ENCODE data around the gene PTPN3.
A peak's percentile ranks its signal among the peaks of the same experiment; 100 is the strongest.

The PTPN3 gene

DNA sequence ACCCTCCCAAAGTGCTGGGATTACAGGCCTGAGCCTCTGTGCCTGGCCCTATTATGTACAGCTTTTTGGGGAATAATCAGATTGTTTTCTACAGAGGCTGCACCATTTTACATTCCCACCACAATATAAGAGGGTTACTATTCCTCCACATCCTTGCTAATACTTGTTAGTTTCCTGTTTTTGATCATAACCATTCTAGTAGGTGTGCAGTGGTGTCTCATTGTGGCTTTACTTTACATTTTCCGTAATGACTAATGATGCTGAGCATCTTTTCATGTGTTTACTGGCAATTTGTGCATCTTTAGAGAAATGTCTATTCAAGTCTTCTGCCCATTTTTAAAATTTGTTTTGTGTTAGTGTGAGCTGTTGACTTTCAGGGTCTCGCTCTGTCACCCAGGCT lies 18.3 kb downstream of the PTPN3 start:
- no peak overlapping the region for H3K4me3 ChIP-seq (ENCODE audit: low read depth, low read length)
- no peak for DNase-seq (ENCODE audit: low read depth)

DNA sequence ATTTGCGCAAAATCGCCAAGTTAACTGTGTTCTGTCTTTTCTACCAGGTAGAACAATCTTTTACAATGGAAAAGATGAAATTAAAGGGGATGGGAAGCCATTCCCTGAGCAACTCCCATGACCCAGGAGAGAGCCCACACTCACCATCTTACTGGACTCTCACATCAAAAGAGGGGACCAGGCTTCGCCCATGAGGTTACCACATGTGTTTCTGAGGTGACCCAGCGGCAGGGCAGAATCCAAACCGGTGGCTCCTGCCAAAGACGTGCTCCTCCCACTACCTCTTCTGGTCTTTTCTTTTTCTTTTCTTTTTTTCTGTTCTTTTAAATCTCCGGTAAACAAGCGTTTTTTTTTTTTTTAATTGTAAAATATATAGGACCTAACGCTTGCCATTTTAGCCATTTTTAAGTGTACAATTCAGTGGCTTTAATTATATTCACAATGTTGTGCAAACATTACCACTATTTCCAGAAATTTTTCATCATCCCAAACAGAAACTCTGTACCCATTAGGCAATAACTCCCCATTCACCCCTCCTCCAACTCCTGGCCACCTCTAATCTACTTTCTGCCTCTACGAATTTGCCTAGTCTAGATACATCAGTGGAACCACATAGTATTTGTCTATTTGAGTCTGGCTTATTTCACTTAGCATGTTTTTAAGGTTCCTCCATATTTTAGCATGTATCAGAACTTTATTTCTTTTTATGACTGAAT lies 19.3 kb downstream of the PTPN3 start:
- no peak overlapping the region for H3K4me3 ChIP-seq (ENCODE audit: low read depth, low read length)
- DNase-seq (ENCODE audit: low read depth) = no peak

GRCh38 chr9:109478051-109478563 lies 20.0 kb downstream of the PTPN3 start:
- DNase-seq (ENCODE audit: low read depth) = no peak
- H3K4me3 ChIP-seq (ENCODE audit: low read depth, low read length) = no peak overlapping the region

- no peak for DNase-seq (ENCODE audit: low read depth)
- H3K4me3 ChIP-seq (ENCODE audit: low read depth, low read length) = no peak overlapping the region
These were observed 20.7 kb downstream of the PTPN3 start for GRCh38 chr9:109477258-109478050.

DNA sequence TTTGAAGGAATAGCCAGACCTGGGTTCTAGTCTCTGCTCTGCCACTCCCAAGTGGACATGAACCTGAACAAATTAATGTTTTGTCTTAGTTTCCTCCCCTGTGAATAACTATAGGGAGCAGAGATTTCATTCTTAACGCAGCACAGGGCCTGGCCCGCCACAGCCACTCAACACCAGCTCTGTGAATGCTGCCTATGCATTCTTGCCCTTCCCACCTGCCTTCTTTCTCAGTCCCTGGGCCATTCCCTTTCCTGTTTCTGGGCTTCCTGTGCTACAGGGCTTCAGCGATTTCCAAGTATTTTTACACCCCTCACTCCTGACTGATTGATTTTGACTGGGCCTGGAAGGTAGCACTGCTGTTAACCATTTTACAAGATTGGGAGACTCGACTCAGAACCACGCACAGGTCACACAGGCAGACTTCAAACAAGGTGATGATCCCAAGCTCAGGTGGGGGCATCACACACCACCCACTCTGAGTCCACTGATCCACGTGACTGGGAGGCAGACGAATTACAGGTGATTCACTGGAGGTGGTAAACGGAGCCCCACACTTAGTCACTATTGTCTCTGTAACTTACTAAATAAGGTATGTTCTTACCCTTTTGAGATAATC lies 21.4 kb downstream of the PTPN3 start:
- no peak overlapping the region for H3K4me3 ChIP-seq (ENCODE audit: low read depth, low read length)
- DNase-seq (ENCODE audit: low read depth) = no peak

- DNase-seq (ENCODE audit: low read depth) = no peak
- H3K4me3 ChIP-seq (ENCODE audit: low read depth, low read length) = no peak overlapping the region
These were observed 22.6 kb downstream of the PTPN3 start for GRCh38 chr9:109475526-109475925.

- H3K4me3 ChIP-seq (ENCODE audit: low read depth, low read length) = no peak overlapping the region
- DNase-seq (ENCODE audit: low read depth) = no peak
These were observed 23.2 kb downstream of the PTPN3 start for GRCh38 chr9:109474944-109475343.

GRCh38 chr9:109474170-109474569 lies 23.9 kb downstream of the PTPN3 start:
- H3K4me3 ChIP-seq (ENCODE audit: low read depth, low read length) = no peak overlapping the region
- DNase-seq (ENCODE audit: low read depth) = no peak

DNA sequence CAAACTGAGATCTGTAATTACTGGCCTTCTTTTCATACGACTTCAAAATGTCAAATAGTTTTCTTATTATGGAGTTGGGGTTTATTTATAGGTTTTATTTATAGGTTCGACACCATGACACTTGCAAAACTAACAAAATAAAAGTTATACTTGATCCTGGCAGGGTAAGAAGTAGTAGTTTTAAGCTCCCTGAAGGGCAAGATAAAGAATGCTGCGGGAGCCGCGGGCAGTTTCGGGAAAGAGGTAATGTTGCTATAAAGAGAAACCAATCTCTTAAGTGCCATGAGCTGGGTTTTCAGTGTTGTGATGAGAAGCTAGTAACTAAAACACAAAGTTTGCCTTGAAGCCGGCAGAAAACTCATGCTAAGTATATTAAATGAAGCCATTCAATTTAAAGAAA lies 24.8 kb downstream of the PTPN3 start:
- H3K4me3 ChIP-seq (ENCODE audit: low read depth, low read length) = no peak overlapping the region
- DNase-seq (ENCODE audit: low read depth) = no peak

- no peak overlapping the region for H3K4me3 ChIP-seq (ENCODE audit: low read depth, low read length)
- DNase-seq (ENCODE audit: low read depth) = no peak
These were observed 26.4 kb downstream of the PTPN3 start for GRCh38 chr9:109471475-109472393.

DNA sequence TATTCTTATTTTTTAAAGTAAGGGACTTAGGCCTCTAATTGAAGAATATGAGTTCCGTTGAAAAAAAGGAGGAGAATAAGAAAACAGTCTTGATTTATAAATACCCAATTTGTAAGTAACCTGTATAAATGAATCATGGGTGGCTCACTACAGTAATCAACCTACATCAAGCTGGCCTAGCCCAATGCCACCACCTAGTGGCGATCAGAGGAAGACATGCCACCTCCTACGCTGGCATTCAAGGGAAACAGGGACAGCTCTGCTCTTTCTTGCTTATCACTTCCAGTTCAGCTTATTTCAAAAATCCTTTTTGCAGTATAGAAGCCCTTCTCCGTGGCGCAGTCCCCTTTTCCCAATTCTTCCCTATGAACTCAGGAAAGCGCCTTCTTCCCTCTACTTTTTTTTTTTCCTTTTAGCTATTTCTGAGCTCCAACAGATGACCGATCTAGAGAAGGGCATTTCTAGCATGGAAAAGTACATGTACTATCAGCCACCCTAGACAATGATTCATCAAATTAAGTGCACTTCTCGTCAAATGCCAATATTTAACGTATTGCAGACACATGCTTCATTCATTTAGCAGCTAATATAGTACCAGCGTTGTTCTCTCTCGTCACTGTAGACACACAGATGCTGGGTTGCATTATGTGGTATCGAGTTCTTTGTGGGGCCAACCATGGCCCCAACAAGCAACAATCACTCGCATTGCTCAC lies 28.3 kb downstream of the PTPN3 start:
- H3K4me3 ChIP-seq (ENCODE audit: low read depth, low read length) = no peak overlapping the region

GRCh38 chr9:109468927-109469326 lies 29.2 kb downstream of the PTPN3 start:
- DNase-seq (ENCODE audit: low read depth) = no peak
- H3K4me3 ChIP-seq (ENCODE audit: low read depth, low read length) = no peak overlapping the region

More for the DNA sequence above, 28.3 kb downstream of the PTPN3 start:
- DNase-seq (ENCODE audit: low read depth) = peak; percentile 37

GRCh38 chr9:109467936-109468335 lies 30.2 kb downstream of the PTPN3 start:
- H3K4me3 ChIP-seq (ENCODE audit: low read depth, low read length) = no peak overlapping the region
- DNase-seq (ENCODE audit: low read depth) = no peak

- no peak overlapping the region for H3K4me3 ChIP-seq (ENCODE audit: low read depth, low read length)
- DNase-seq (ENCODE audit: low read depth) = no peak
These were observed 31.2 kb downstream of the PTPN3 start for GRCh38 chr9:109466623-109467590.

DNA sequence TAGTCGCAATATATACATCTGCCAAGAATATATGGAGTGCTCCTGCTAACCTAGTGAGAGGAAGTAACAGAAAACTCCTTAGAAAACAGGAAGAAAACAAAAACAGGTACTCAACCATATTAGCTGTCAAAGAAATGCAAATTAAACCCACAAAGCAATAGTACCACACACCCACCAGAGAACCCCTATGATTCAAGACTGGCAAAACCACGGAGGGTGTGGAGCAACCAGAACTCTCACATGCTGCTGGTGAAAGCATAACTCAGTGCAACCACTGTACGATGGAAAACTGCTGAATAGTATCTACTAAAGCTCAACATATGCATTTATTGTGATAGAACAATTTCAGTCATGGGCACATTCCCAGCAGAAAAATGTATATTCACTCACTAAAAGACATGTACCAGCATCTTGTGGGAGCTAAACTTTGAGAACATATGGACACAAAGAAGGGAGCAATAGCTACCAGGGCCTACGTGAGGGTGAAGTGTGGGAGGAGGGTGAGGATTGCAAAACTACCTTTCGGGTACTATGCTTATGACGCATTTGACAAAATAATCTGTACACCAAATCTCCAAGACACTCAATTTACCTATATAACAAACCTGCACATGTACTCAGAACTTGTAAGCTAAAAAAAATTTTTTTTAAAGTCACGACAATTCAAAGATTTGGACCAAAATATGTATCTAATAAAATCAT lies 34.0 kb downstream of the PTPN3 start:
- no peak overlapping the region for H3K4me3 ChIP-seq (ENCODE audit: low read depth, low read length)
- DNase-seq (ENCODE audit: low read depth) = no peak

- no peak overlapping the region for H3K4me3 ChIP-seq (ENCODE audit: low read depth, low read length)
- no peak for DNase-seq (ENCODE audit: low read depth)
These were observed 37.5 kb downstream of the PTPN3 start for GRCh38 chr9:109460576-109460975.

DNA sequence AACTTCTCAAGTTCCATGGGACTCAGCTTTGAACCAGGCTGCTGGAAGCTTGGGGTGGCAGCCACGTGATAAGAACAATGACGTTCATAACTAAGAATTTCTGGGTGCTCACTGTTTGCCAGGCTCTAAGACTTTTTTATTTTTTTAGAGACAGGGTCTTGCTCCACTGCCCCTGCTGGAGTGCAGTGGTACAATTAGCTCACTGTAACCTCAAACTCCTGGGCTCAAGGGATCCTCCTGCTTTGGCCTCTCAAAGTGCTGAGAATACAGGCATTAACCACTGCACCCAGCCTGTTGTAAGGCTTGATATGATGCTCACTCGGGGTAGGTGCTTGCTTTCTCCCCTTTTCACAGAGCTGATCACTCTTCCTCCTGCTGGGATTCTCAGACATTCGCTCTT lies 38.7 kb downstream of the PTPN3 start:
- H3K4me3 ChIP-seq (ENCODE audit: low read depth, low read length) = no peak overlapping the region
- DNase-seq (ENCODE audit: low read depth) = no peak

Data from skeletal muscle cell (primary cell).